Measurements from ENCODE around the gene RPL39L.

GRCh38 chr3:187085933-187086332 is 53.4 kb downstream of the RPL39L start:
- TF ChIP-seq POLR2AphosphoS5 (IDR thresholded peaks at IDR 0.05; ENCODE audit: low read depth, low read length) (no peak), CTCF (IDR thresholded peaks at IDR 0.05) (no peak), REST (IDR thresholded peaks at IDR 0.05; ENCODE audit: insufficient read depth in 1 of 2, low read depth in 2 of 2, low read length in 1 of 2) (no peak)

Data from Panc1 (cell line).